B cell (primary cell): ENCODE data around the gene PPL. TPM values are rescaled to one million over a fixed set of nuclear protein-coding genes. Genes with fewer than 3 reads are reported as not detected.
A peak's percentile ranks its signal among the peaks of the same experiment; 100 is the strongest.

Experiments used
- ATAC-seq: fragments of 200-7000 bp; cut with Tn5 transposase; one replicate; pipeline ENCODE4 v1.10.0; 2021; ENCODE audit warnings: low read depth, mild to moderate bottlenecking, moderate number of reproducible peaks, moderate library complexity
- CTCF ChIA-PET: fragments of 350-600 bp; sonication (Branson Sonifier 250); formaldehyde crosslinking; loops from one replicate; lab custom pipeline; 2021; ENCODE audit warnings: antibody characterized with exemption, inconsistent platforms; lab: Charles Lee
- POLR2A ChIA-PET: fragments of 350-600 bp; sonication (Branson Sonifier 250); formaldehyde crosslinking; loops from one replicate; lab custom pipeline; 2021; ENCODE audit warnings: antibody characterized with exemption; lab: Charles Lee
- DNase-seq: peaks from one replicate; pipeline ENCODE4 v3.0.0; 2013
- H2AFZ ChIP-seq: 2 replicates; pipeline ENCODE4 v1.6.1; 2012; ENCODE audit warnings: mild to moderate bottlenecking, low read depth, low read length; ENCODE audit not compliant: insufficient read depth, poor library complexity, severe bottlenecking
- H3K27ac ChIP-seq, 2 donors: 1 replicate in 1 of 2; 2 replicates in 1 of 2; pipeline ENCODE4 v1.5.1; 2012 to 2013; ENCODE audit warnings: low read length in 2 of 2, mild to moderate bottlenecking in 2 of 2, moderate library complexity in 1 of 2
- H3K27me3 ChIP-seq, 4 experiments: fragments of 200-600 bp in 1 of 4; sonication (generic) in 1 of 4; replicated peaks in 1 of 4; 1 replicate in 2 of 4; 2 replicates in 2 of 4; pipeline versions ENCODE4 v1.6.1 to v1.7.0; 2013 to 2016; ENCODE audit warnings: low read length in 3 of 4, mild to moderate bottlenecking in 2 of 4, mixed read lengths in 1 of 4, moderate library complexity in 1 of 4; ENCODE audit not compliant: insufficient read depth in 4 of 4, control insufficient read depth in 3 of 4; ENCODE audit errors: control extremely low read depth in 1 of 4
- H3K36me3 ChIP-seq, 2 experiments: replicated peaks in 1 of 2; 1 replicate in 1 of 2; 2 replicates in 1 of 2; pipeline versions ENCODE4 v1.6.1 to v1.7.1; 2013; ENCODE audit warnings: low read length in 1 of 2; ENCODE audit not compliant: insufficient read depth in 2 of 2, control insufficient read depth in 1 of 2; ENCODE audit errors: control extremely low read depth in 1 of 2, extremely low read depth in 1 of 2
- H3K4me1 ChIP-seq, 2 donors: fragments of 200-600 bp in 1 of 2; sonication (generic) in 1 of 2; 1 replicate in 1 of 2; 2 replicates in 1 of 2; pipeline versions ENCODE4 v1.5.1 to v1.6.1; 2013 to 2017; ENCODE audit warnings: low read length in 2 of 2; ENCODE audit not compliant: control insufficient read depth in 2 of 2, insufficient read depth in 2 of 2
- H3K4me2 ChIP-seq: replicated peaks from 2 replicates; pipeline ENCODE3; 2012; ENCODE audit warnings: mild to moderate bottlenecking, low read depth, low read length; ENCODE audit not compliant: poor library complexity, severe bottlenecking
- H3K4me3 ChIP-seq, 5 experiments: fragments of 200-600 bp in 1 of 5; sonication (generic) in 1 of 5; 1 replicate in 3 of 5; 2 replicates in 2 of 5; pipeline versions ENCODE4 v1.5.1 to v1.7.0; 2011 to 2016; ENCODE audit warnings: low read length in 4 of 5, mild to moderate bottlenecking in 4 of 5, low read depth in 2 of 5, control low read depth in 1 of 5, moderate library complexity in 1 of 5; ENCODE audit not compliant: insufficient read depth in 1 of 5; ENCODE audit errors: control extremely low read depth in 1 of 5, extremely low read depth in 1 of 5
- H3K79me2 ChIP-seq: fragments of 200-600 bp; sonication (generic); one replicate; pipeline ENCODE4 v1.6.0; 2016; ENCODE audit warnings: low read length; ENCODE audit not compliant: control insufficient read depth, insufficient read depth
- H3K9ac ChIP-seq: fragments of 200-600 bp; sonication (generic); 2 replicates; pipeline ENCODE4 v1.6.1; 2017; ENCODE audit warnings: mild to moderate bottlenecking, low read length, moderate library complexity
- H3K9me3 ChIP-seq, 3 donors: one replicate each; pipeline versions ENCODE4 v1.6.1 to v1.7.1; 2013; ENCODE audit warnings: low read length in 2 of 3; ENCODE audit not compliant: control insufficient read depth in 2 of 3, insufficient read depth in 1 of 3; ENCODE audit errors: control extremely low read depth in 1 of 3
- H4K20me1 ChIP-seq: 2 replicates; pipeline ENCODE4 v1.6.0; 2012; ENCODE audit warnings: mild to moderate bottlenecking, low read length; ENCODE audit not compliant: insufficient read depth, control insufficient read depth, poor library complexity, severe bottlenecking
- H3K27ac Mint-ChIP-seq: one replicate; pipeline ENCODE4 v1.8.0; 2021; ENCODE audit warnings: mixed read lengths
- H3K27me3 Mint-ChIP-seq: one replicate; pipeline ENCODE4 v1.8.0; 2021; ENCODE audit warnings: mixed read lengths
- H3K4me1 Mint-ChIP-seq: one replicate; pipeline ENCODE4 v1.8.0; 2021; ENCODE audit warnings: mixed read lengths
- H3K4me3 Mint-ChIP-seq: one replicate; pipeline ENCODE4 v1.8.0; 2021; ENCODE audit warnings: mixed read lengths
- H3K9me3 Mint-ChIP-seq: one replicate; pipeline ENCODE4 v1.8.0; 2022; ENCODE audit warnings: mixed read lengths; ENCODE audit not compliant: insufficient read depth
- CTCF ChIP-seq: fragments of 200-600 bp; IDR thresholded peaks from one replicate; pipeline ENCODE4 v1.8.0; 2022; ENCODE audit warnings: antibody characterized with exemption, mild to moderate bottlenecking
- EZH2 ChIP-seq: IDR thresholded peaks from 2 replicates; pipeline ENCODE4 v1.6.1; 2012; ENCODE audit warnings: borderline replicate concordance, low read depth, mild to moderate bottlenecking, moderate library complexity, low read length; ENCODE audit not compliant: insufficient read depth, poor library complexity, severe bottlenecking
- WGBS: methylation state at CpG from one replicate; pipeline ENCODE4 v1.1.5; 2013; ENCODE audit warnings: missing lambda C conversion rate; ENCODE audit not compliant: insufficient coverage; 5-methylcytosine and 5-hydroxymethylcytosine counted together
- intact Hi-C: fragments of 100-400 bp; cut with micrococcal nuclease; formaldehyde crosslinking; loops from one replicate; pipeline ENCODE4 v1.10.0; 2022
- polyA plus RNA-seq: library from polyadenylated mRNA; depleted of rRNA; stranded (reverse); fragments of >200 nt; gene quantifications from 2 replicates; pipeline ENCODE4 v1.2.3, GENCODE V29; 2012
- total RNA-seq, 2 donors: library from RNA; stranded (reverse); fragments of 120-200 nt in 1 of 2; gene quantifications; 1 replicate in 1 of 2; 2 replicates in 1 of 2; pipeline versions ENCODE4 v1.2.3 to v1.2.4, GENCODE V29; 2013 to 2022

Gene PPL
- total and polyA plus RNA-seq, 2 donors (not counting 1 experiment from before 2014, with no cell fraction given) = not detected

GRCh38 chr16:4836727-4837126 lies 100.2 kb downstream of the PPL start:
- ChIA-PET POLR2A (no interaction called here), CTCF (no interaction called here)
- Histone ChIP-seq H2AFZ (no peak overlapping the region), H3K79me2 (peaks cover 29% of the 10 kb centered on the region), H3K4me1 (peaks cover 16 to 23% of the 10 kb centered on the region in 2 donors), H3K4me3 (no peak overlapping the region), H4K20me1 (peaks cover 42% of the 10 kb centered on the region), H3K4me2 (no peak overlapping the region), H3K9me3 (no peaks in the 10 kb centered on the region), H3K36me3 (peaks cover 21 to 67% of the 10 kb centered on the region in 2 experiments), H3K9ac (no peak overlapping the region), H3K27me3 (no peaks in the 10 kb centered on the region), H3K27ac (no peak overlapping the region)
- TF ChIP-seq CTCF = no peak
- TF ChIP-seq EZH2 = no peak
- Mint-ChIP-seq H3K4me3 (no peak overlapping the region), H3K9me3 (no peaks in the 10 kb centered on the region), H3K4me1 (peaks cover 19% of the 10 kb centered on the region), H3K27ac (no peak overlapping the region), H3K27me3 (no peaks in the 10 kb centered on the region)
- no peak for DNase-seq
- 100% methylated on average over 2 of the region's 2 CpGs for WGBS
- intact Hi-C loops = no loop called here
- no peak for ATAC-seq

GRCh38 chr16:4833584-4833983 lies 103.4 kb downstream of the PPL start:
- CTCF ChIA-PET = interaction anchor here (0.7 kb wide), 1 partner anchor 31 kb away, joined by 3 read pairs; the partner anchor contains the start of gene ROGDI

More at GRCh38 chr16:4833584-4833983, 103.4 kb downstream of the PPL start:
- WGBS = no CpG with 5 or more reads among the region's 1 CpG
- Histone ChIP-seq H2AFZ (no peak overlapping the region), H3K4me3 (no peak overlapping the region), H3K36me3 (peaks cover 14 to 62% of the 10 kb centered on the region in 2 experiments), H3K79me2 (peaks cover 48% of the 10 kb centered on the region), H3K4me1 (peaks cover 16 to 23% of the 10 kb centered on the region in 2 donors), H3K9me3 (no peaks in the 10 kb centered on the region), H3K27ac (peak overlapping the region in 1 of 2 donors; percentile 62), H3K9ac (no peak overlapping the region), H3K4me2 (peak overlapping the region; percentile 33), H3K27me3 (no peaks in the 10 kb centered on the region), H4K20me1 (peaks cover 50% of the 10 kb centered on the region)
- Mint-ChIP-seq H3K4me3 (no peak overlapping the region), H3K4me1 (peaks cover 20% of the 10 kb centered on the region), H3K27me3 (no peaks in the 10 kb centered on the region), H3K27ac (no peak overlapping the region), H3K9me3 (no peaks in the 10 kb centered on the region)
- intact Hi-C loops = no loop called here
- no peak for DNase-seq
- POLR2A ChIA-PET = no interaction called here
- ATAC-seq = no peak
- TF ChIP-seq EZH2 (no peak), CTCF (no peak)
